OCI-LY3 (cell line): ENCODE measurements around the gene FARP1.

ENCODE experiments used
- CTCF ChIP-seq: fragments of 200-600, 300-600 bp; sonication (generic); IDR thresholded peaks from 2 replicates; pipeline ENCODE4 v1.5.1; 2014; ENCODE audit warnings: antibody characterized with exemption, low read length, low read depth
- EZH2phosphoT487 ChIP-seq: fragments of 200-600 bp; shearing (Covaris generic); IDR thresholded peaks from 2 replicates; pipeline ENCODE4 v1.6.1; 2018; ENCODE audit warnings: antibody characterized with exemption, mixed run types, low read depth

- TF ChIP-seq CTCF (no peak), EZH2phosphoT487 (no peak)
Measured at GRCh38 chr13:98299966-98300350, 157.1 kb downstream of the FARP1 start.
